RWPE2 (cell line): ENCODE results near the gene MROH8.

Experiments
- ATAC-seq: fragments of 200-7000 bp; cut with Tn5 transposase; 3 replicates; pipeline ENCODE4 v1.9.1; 2021; ENCODE audit warnings: low read depth
- DNase-seq: peaks from one replicate; pipeline ENCODE4 v3.0.0-alpha.2; 2020; ENCODE audit warnings: low spot score
- H3K27ac ChIP-seq: fragments of 450-650 bp; 2 replicates; pipeline ENCODE4 v1.5.1; 2017; ENCODE audit warnings: mild to moderate bottlenecking; ENCODE audit not compliant: poor library complexity, severe bottlenecking
- H3K27me3 ChIP-seq: fragments of 250-450 bp; sonication (Bioruptor Pico); 2 replicates; pipeline ENCODE4 v1.5.1; 2021; ENCODE audit warnings: mild to moderate bottlenecking, moderate library complexity; ENCODE audit not compliant: insufficient read depth, poor library complexity, severe bottlenecking
- H3K36me3 ChIP-seq: fragments of 250-450 bp; sonication (Bioruptor Pico); 2 replicates; pipeline ENCODE4 v1.5.1; 2020; ENCODE audit warnings: low read depth, mild to moderate bottlenecking, moderate library complexity
- H3K4me1 ChIP-seq: fragments of 250-450 bp; sonication (Bioruptor Pico); 2 replicates; pipeline ENCODE4 v1.5.1; 2021; ENCODE audit warnings: mild to moderate bottlenecking, moderate library complexity; ENCODE audit not compliant: insufficient read depth, poor library complexity, severe bottlenecking
- H3K4me3 ChIP-seq: fragments of 250-450 bp; sonication (Bioruptor Pico); 2 replicates; pipeline ENCODE4 v1.5.1; 2021; ENCODE audit warnings: mild to moderate bottlenecking, moderate library complexity; ENCODE audit not compliant: severe bottlenecking
- H3K9me3 ChIP-seq: fragments of 250-450 bp; sonication (Bioruptor Pico); 2 replicates; pipeline ENCODE4 v1.5.1; 2021; ENCODE audit warnings: mild to moderate bottlenecking, moderate library complexity; ENCODE audit not compliant: severe bottlenecking
- TF ChIP-seq, protein P1 (sequence below): fragments of 450-650 bp; IDR thresholded peaks from one replicate; pipeline ENCODE4 v1.5.1; 2017; ENCODE audit warnings: mild to moderate bottlenecking, moderate library complexity; ENCODE audit not compliant: poor library complexity, severe bottlenecking

Gene MROH8

DNA sequence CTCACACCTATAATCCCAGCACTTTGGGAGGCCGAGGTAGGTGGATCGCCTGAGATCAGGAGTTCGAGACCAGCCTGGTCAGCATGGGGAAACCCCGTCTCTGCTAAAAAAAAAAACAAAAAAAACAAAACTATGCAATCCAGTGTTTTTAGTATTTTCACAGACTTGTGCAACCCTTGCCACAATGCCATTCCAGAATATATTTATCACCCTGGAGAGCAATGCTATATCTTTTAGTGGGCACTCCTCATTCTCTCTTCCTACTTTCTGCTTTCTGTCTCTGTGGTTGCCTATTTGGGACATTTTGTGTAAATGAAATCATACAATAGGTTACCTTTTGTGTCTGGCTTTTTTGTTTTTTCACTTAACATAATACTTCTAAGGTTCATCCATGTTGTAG lies 39.1 kb upstream of the MROH8 start:
- TF ChIP-seq, protein P1, sequence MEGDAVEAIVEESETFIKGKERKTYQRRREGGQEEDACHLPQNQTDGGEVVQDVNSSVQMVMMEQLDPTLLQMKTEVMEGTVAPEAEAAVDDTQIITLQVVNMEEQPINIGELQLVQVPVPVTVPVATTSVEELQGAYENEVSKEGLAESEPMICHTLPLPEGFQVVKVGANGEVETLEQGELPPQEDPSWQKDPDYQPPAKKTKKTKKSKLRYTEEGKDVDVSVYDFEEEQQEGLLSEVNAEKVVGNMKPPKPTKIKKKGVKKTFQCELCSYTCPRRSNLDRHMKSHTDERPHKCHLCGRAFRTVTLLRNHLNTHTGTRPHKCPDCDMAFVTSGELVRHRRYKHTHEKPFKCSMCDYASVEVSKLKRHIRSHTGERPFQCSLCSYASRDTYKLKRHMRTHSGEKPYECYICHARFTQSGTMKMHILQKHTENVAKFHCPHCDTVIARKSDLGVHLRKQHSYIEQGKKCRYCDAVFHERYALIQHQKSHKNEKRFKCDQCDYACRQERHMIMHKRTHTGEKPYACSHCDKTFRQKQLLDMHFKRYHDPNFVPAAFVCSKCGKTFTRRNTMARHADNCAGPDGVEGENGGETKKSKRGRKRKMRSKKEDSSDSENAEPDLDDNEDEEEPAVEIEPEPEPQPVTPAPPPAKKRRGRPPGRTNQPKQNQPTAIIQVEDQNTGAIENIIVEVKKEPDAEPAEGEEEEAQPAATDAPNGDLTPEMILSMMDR, result no peak
- DNase-seq, result no peak

DNA sequence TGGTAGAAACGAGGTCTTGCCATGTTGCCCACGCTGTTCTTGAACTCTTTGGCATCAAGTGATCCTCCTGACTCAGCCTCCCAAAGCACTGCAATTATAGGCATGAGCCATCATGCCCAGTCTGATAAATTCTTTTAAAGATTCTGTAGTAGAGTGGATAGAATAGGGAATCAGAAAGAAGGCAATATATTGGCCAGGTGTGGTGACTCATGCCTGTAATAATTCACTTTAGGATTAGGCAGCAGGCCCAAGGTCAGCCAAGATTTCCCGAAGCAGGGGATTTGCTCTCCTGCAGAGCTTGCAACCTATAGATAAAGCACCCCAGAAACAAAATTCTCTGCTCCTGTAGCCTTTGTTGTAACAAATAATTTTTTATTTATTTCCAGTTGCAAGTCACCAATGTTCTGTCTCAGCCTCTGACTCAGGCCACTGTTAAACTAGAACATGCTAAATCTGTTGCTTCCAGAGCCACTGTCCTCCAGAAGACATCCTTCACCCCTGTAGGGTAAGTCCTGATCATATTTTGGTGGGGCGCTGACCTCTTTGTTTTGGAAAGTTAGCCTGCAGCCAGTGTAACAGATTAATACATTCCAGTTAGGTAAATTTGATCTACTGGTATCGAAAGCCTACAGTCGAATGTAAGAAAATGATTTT lies 30.4 kb upstream of the MROH8 start:
- peak overlapping the region; percentile 54 for H3K27ac ChIP-seq
- H3K4me3 ChIP-seq, result no peak overlapping the region
- H3K36me3 ChIP-seq, result peaks cover 100% of the 10 kb centered on the region
- H3K4me1 ChIP-seq, result peaks cover 12% of the 10 kb centered on the region
- no peaks in the 10 kb centered on the region for H3K9me3 ChIP-seq
- H3K27me3 ChIP-seq, result no peaks in the 10 kb centered on the region
- peak; percentile 92 for ATAC-seq
- TF ChIP-seq, protein P1, result no peak
- DNase-seq, result no peak

More for the DNA sequence above, 39.1 kb upstream of the MROH8 start:
- Histone ChIP-seq H3K27me3 (no peaks in the 10 kb centered on the region), H3K9me3 (peaks cover 2% of the 10 kb centered on the region), H3K4me3 (no peak overlapping the region), H3K27ac (no peak overlapping the region), H3K4me1 (peaks cover 3% of the 10 kb centered on the region), H3K36me3 (peaks cover 100% of the 10 kb centered on the region)
- ATAC-seq, result no peak

DNA sequence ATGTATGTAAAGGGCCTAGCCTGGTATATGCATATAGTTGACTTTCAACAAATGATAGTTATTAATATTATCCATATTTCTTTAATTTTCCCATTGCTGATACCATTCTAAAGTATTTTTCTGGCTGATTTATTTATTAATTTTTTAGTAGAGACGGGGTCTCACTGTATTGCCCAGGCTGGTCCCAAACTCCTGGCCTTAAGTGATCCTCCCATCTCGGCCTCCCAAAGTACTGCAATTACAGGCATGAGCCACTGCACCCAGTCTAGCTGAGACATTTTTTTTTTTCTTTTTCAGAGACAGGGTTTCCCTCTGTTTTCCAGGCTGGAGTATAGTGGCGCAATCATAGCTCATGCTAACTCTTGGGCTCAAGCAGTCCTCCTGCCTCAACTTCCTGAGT lies 29.8 kb upstream of the MROH8 start:
- no peak for ATAC-seq
- H3K4me1 ChIP-seq, result peaks cover 12% of the 10 kb centered on the region
- peaks cover 100% of the 10 kb centered on the region for H3K36me3 ChIP-seq

DNA sequence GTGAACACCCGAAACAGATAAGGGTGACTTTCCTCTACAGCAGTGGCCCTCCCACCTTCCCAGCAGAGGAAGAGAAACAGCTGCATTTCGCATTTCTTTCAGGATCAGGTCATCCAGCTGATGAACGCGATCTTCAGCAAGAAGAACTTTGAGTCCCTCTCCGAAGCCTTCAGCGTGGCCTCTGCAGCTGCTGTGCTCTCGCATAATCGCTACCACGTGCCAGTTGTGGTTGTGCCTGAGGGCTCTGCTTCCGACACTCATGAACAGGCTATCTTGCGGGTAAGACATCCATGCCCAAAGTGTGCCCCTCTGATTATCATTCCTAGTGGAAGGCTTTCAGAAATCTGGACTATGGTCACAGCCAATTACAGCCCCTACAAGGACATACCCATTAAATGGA lies 27.8 kb upstream of the MROH8 start:
- ATAC-seq (no peak), DNase-seq (no peak)
- Histone ChIP-seq H3K9me3 (no peaks in the 10 kb centered on the region), H3K4me1 (peaks cover 12% of the 10 kb centered on the region), H3K4me3 (no peak overlapping the region), H3K27me3 (no peaks in the 10 kb centered on the region), H3K36me3 (peaks cover 99% of the 10 kb centered on the region), H3K27ac (no peak overlapping the region)
- TF ChIP-seq, protein P1, result no peak

More for the DNA sequence above, 29.8 kb upstream of the MROH8 start:
- peak overlapping the region; percentile 54 for H3K27ac ChIP-seq
- no peak for DNase-seq
- TF ChIP-seq, protein P1, result no peak
- H3K9me3 ChIP-seq, result no peaks in the 10 kb centered on the region
- no peaks in the 10 kb centered on the region for H3K27me3 ChIP-seq
- H3K4me3 ChIP-seq, result no peak overlapping the region

DNA sequence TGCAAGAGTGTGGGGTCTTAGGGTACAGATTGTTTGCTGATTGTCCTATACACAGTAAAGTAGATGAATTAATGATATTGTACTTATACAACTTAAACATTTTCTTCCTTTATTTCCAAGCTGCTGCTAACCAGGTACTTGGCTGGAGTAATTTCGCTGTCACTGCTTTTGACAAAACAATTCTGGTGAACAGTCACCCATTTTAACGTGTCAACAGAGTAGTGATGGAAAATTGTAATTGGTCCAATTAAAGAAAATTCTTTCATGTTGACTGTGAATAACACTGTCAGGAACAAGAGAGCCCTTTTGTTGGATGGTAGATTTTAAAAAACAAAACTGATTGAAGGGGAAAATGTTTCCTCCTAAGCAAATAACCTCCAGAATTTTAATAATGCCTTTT lies 26.4 kb upstream of the MROH8 start:
- H3K36me3 ChIP-seq, result peaks cover 99% of the 10 kb centered on the region
- no peak for DNase-seq

More for the DNA sequence above, 26.4 kb upstream of the MROH8 start:
- Histone ChIP-seq H3K4me1 (peaks cover 22% of the 10 kb centered on the region), H3K27me3 (no peaks in the 10 kb centered on the region), H3K9me3 (no peaks in the 10 kb centered on the region), H3K4me3 (no peak overlapping the region), H3K27ac (no peak overlapping the region)
- ATAC-seq, result no peak
- TF ChIP-seq, protein P1, result no peak
